DMS79 (cell line): ENCODE data around the gene SRGAP2B.
"Not testable (repeated sequence)": the region's sequence is repeated elsewhere in the genome, so short reads cannot be mapped to it uniquely, and the experiment has no call there.

Source experiments
- DNase-seq: peaks from one replicate; lab custom pipeline; 2025; lab: John Stamatoyannopoulos, UW

SRGAP2B gene

GRCh38 chr1:145041519-145041918 lies 53.6 kb downstream of the SRGAP2B start:
- not testable (repeated sequence) for DNase-seq

GRCh38 chr1:145036019-145036418 lies 59.1 kb downstream of the SRGAP2B start:
- not testable (repeated sequence) for DNase-seq

DNA sequence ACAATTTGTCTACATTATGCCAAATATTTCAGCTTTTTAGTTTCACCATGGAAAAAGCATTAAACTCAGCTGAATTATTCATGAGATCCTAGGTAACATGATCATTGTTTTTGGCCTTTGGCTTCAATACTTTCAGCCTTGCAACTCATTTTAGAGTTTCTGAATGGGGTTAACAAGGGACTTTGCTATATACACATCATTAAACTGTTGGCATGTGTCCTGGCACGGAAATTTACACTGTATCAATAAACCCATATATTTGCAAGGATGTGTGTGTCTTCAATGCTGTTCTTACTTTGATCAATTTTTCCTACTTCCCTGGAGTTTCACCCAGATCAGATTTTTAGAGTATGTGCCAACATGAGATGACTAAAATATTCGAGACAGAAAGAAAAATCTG lies 61.6 kb downstream of the SRGAP2B start:
- DNase-seq, result not testable (repeated sequence)

- not testable (repeated sequence) for DNase-seq
These were observed 67.9 kb downstream of the SRGAP2B start for GRCh38 chr1:145027251-145027650.

- DNase-seq, result not testable (repeated sequence)
These were observed 69.8 kb downstream of the SRGAP2B start for GRCh38 chr1:145025286-145025685.

- not testable (repeated sequence) for DNase-seq
These were observed 72.9 kb downstream of the SRGAP2B start for GRCh38 chr1:145022259-145022658.

DNA sequence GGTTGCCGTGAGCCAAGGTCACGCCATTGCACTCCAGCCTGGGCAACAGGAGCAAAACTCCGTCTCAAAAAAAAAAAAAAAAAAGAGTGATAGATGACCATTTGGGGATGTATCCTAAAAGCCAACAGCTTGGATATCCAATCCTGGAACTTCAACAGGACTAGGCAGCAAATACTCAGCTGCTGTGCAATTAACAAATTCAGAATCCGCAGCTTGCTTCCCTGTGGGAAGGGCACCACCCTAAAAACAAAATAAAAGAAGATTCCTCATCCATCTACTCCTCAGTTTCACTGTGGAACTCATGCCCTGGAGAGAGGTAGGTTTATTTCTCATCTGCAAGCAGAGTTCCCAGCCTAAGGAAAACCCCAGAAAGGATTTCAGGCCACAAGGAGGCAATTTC lies 73.4 kb downstream of the SRGAP2B start:
- not testable (repeated sequence) for DNase-seq

- DNase-seq, result not testable (repeated sequence)
These were observed 75.4 kb downstream of the SRGAP2B start for GRCh38 chr1:145019709-145020108.

DNA sequence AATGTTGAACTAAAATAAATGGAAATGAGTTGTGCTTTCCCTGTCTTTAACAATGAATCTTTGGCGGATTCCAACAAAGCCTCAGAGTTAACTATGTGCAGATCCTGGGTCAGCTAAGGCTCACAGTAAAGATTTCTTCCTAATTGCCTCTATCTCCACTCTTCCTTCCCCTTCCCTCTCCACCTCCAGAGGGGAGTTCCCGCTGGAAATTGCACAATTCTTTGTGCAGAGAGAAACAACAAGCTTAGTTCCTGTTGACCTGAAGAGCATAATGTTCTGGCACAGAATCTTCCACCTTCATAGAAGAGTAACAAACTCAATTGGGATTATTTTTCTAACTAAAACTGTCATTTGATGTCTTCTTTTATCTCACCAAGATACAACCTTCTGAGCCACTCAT lies 77.4 kb downstream of the SRGAP2B start:
- not testable (repeated sequence) for DNase-seq

- DNase-seq, result not testable (repeated sequence)
These were observed 78.7 kb downstream of the SRGAP2B start for GRCh38 chr1:145016492-145016862.

- DNase-seq, result not testable (repeated sequence)
These were observed 79.2 kb downstream of the SRGAP2B start for GRCh38 chr1:145015744-145016491.

- not testable (repeated sequence) for DNase-seq
These were observed 81.8 kb downstream of the SRGAP2B start for GRCh38 chr1:145013353-145013752.

DNA sequence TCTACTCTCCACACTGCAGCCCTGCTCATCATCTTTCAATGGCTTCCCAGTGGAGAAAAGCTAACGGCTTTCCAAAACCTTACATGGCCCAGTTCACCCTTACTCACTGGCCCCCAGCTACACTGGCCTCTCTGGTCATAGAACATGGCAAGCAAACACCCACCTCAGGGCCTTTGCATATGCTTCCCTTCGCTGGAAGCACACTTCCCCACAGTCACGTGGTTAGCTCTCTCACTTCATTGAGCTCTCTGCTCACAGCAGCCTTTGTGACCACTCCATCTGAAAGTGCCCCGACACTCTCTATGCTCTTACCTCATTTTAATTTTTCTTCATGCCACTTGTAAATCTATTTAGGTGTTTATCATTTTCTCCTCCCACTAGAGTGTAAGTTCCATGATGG lies 83.3 kb downstream of the SRGAP2B start:
- not testable (repeated sequence) for DNase-seq

- DNase-seq, result not testable (repeated sequence)
These were observed 84.5 kb downstream of the SRGAP2B start for GRCh38 chr1:145010580-145010979.

DNA sequence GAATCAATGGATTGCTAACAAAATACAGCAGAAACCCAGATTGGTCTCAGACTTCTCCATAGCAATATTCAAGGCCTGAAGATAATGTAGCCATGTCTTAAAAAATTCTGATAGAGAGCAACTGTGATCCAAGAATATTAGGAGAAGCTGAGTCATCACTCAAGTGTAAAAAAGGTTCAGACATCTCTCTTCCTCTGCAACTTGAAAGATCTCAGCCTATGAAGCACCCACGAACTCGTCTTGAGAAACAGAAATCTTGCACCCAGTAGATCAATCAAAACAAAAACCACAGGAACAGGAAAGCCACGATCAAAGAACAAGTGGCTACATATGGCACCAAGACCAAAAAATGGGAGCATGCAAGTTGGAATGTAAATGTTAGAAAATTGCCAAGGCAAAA lies 85.2 kb downstream of the SRGAP2B start:
- not testable (repeated sequence) for DNase-seq

- not testable (repeated sequence) for DNase-seq
These were observed 86.7 kb downstream of the SRGAP2B start for GRCh38 chr1:145008388-145008787.

DNA sequence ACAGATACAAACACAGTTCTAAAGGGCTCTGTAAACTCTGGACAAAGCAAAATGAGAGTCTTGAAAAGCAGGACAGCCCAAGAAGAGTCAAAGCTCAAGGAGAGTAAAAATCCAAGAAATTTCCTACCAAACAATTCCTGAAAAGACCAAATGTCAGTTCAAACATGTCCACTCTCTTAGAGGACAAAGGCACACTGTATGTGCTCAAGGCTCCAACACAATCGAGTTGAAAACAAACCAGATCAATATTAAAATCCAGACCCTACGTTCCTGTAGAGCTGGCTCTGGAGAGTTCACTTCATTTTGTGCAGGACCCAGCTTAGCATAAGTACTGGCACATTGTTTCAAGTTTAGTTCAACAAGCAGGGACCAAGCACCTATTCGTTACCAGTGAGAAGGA lies 90.0 kb downstream of the SRGAP2B start:
- not testable (repeated sequence) for DNase-seq

GRCh38 chr1:145001381-145001780 lies 93.7 kb downstream of the SRGAP2B start:
- not testable (repeated sequence) for DNase-seq

DNA sequence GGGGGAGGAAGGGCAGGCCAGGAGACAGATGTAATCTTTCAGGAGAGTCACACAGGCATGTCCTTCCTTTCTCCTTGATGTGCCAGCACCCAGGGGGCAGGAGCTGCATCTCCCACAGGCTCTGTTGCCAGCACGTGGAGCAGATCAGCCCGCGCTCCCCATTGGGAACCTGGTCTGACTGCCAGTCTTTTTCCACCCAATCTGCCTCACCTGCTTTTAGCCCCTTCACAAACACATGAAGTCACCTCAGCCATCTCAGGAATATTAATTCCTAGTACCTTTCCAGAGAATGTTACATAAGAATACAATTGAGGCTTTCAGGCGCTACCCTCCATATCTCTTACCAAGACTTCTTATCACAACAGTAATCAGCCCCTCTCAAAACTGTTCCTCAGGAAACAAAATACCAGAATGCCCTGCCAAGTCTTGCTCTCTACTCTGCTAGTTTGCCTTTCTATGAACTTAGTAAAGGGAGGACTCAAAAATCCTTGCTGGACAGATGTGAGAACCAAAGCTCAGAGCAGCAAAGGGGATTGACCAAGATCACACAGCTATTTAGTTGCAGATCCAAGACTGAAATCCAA lies 94.3 kb downstream of the SRGAP2B start:
- not testable (repeated sequence) for DNase-seq

GRCh38 chr1:145000074-145000742 lies 94.9 kb downstream of the SRGAP2B start:
- not testable (repeated sequence) for DNase-seq

- DNase-seq, result not testable (repeated sequence)
These were observed 96.2 kb downstream of the SRGAP2B start for GRCh38 chr1:144998981-144999273.

- not testable (repeated sequence) for DNase-seq
These were observed 96.8 kb downstream of the SRGAP2B start for GRCh38 chr1:144998134-144998980.
